ENCODE results near the gene KMO.

DNA sequence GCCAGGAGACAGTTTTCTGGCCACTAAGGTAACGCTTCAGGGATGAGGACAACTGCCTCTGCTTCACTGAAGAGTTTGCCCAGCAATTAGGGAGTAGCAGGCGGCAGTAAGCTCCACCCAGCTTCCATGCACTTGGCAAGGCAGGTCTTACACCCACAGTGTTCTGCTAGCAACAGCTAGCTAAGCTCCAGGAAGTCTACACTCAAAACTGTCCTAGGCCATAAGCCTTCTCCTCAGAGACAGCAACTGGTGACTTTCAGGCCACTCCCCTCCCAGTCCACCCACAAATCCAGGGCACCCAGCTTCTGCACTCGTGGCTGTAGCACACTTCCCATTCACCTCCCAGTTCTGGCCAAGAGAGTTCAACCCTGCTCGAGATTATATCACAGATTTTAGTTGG, 47.3 kb downstream of the KMO start:
- TF ChIP-seq, protein P1, sequence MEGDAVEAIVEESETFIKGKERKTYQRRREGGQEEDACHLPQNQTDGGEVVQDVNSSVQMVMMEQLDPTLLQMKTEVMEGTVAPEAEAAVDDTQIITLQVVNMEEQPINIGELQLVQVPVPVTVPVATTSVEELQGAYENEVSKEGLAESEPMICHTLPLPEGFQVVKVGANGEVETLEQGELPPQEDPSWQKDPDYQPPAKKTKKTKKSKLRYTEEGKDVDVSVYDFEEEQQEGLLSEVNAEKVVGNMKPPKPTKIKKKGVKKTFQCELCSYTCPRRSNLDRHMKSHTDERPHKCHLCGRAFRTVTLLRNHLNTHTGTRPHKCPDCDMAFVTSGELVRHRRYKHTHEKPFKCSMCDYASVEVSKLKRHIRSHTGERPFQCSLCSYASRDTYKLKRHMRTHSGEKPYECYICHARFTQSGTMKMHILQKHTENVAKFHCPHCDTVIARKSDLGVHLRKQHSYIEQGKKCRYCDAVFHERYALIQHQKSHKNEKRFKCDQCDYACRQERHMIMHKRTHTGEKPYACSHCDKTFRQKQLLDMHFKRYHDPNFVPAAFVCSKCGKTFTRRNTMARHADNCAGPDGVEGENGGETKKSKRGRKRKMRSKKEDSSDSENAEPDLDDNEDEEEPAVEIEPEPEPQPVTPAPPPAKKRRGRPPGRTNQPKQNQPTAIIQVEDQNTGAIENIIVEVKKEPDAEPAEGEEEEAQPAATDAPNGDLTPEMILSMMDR (IDR thresholded peaks at IDR 0.05; ENCODE audit: low read depth, low read length): no peak
- no peak for TF ChIP-seq POLR2A (IDR thresholded peaks at IDR 0.05; ENCODE audit: extremely low read depth, insufficient read length)
- TF ChIP-seq, protein P2, sequence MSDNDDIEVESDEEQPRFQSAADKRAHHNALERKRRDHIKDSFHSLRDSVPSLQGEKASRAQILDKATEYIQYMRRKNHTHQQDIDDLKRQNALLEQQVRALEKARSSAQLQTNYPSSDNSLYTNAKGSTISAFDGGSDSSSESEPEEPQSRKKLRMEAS (IDR thresholded peaks at IDR 0.05; ENCODE audit: low read depth, low read length): no peak
- TF ChIP-seq MYC (IDR thresholded peaks at IDR 0.05; ENCODE audit: low read depth, low read length): no peak

Data from NB4 (cell line).